Measurements from ENCODE around the gene STAP1.
"Not testable (repeated sequence)": the region's sequence is repeated elsewhere in the genome, so short reads cannot be mapped to it uniquely, and the experiment has no call there.

Gene STAP1

DNA sequence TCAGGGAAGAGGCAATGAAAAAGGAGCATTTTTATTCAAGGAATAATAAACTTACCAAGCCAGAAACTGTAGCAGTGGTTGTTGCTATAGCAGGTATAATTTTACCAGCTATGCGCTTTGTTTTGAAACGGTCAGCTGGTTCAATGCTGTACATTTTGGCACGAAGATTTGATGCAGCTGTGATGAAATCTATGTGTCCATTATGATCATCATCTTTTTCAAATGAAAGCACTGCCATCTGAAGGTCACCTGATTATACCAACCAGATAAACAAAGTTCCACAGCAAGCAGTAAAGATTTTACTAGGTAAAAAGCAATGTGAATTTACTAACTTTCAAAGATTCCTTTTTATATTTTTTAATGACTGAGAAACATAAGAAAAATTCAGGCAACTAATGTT lies 66.4 kb downstream of the STAP1 start:
- no peak for DNase-seq (ENCODE audit: low read depth)

DNA sequence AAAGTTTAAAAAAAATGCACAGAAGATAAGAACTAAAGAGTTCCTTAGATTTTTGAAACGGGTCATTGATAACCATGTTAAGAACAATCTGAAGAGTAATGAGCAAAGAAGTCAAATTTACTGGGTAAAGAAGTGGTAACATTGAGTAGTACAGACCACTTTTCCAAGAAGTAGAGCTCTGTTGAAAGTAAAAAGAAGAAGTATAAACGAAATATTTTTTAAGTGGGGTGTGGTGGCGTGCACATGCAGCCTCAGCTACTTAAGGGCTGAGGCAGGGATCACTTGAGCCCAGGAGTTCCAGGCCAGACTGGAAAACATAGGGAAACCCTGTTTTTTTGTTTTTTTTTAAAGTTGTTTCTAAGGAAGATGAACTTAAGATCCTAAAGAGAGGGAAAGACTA lies 74.0 kb downstream of the STAP1 start:
- no peak for DNase-seq (ENCODE audit: low read depth)

DNA sequence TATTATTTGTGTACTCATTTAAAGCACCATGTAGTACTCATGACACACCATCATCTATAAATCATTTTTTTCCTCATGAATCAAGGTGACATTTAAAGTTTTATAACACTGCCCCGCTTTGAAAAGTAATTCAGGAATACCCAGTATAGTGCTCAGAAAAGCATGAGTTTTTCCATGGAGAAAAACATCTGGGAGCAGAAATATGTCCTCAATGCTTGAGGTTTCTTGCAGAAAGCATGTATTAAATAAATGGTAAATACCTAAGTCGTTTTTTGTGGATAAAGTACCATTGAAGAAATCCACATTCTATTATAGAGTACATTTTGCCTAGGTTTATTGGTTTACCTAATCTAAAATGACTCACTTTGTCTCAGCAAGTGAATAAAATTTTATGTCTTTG lies 76.2 kb downstream of the STAP1 start:
- no peak for DNase-seq (ENCODE audit: low read depth)

DNA sequence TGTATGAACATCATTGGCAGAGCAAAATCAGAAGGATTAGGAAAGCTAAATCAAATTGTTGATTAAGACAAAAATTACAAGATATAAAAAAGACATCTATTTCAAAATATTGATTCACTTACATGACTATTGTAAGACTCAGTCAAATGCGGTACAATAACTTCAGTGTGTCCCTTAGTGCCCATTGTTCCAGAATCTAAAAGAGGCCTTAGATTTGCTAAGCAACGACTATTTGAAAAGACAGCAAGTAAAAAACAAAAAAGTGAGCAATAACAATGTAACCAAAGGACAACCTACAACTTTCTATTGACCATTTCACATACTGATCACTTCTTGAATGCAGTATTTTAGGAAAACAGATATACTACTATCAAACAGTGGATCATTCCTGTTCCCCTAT lies 76.8 kb downstream of the STAP1 start:
- no peak for DNase-seq (ENCODE audit: low read depth)

- DNase-seq (ENCODE audit: low read depth): not testable (repeated sequence)
These were observed 78.5 kb downstream of the STAP1 start for GRCh38 chr4:67636978-67637377.

- no peak for DNase-seq (ENCODE audit: low read depth)
These were observed 79.6 kb downstream of the STAP1 start for GRCh38 chr4:67638136-67638535.

- no peak for DNase-seq (ENCODE audit: low read depth)
These were observed 93.0 kb downstream of the STAP1 start for GRCh38 chr4:67651536-67651935.
